GM12801 (cell line): ENCODE data around the gene RABL2A.
"Not testable (repeated sequence)": the region's sequence is repeated elsewhere in the genome, so short reads cannot be mapped to it uniquely, and the experiment has no call there.

ENCODE experiments used
- TF ChIP-seq, protein P1 (sequence below): IDR thresholded peaks from one replicate; pipeline ENCODE4 v1.5.1; 2011; ENCODE audit warnings: control low read depth; ENCODE audit not compliant: insufficient read length; ENCODE audit errors: extremely low read depth

RABL2A gene

DNA sequence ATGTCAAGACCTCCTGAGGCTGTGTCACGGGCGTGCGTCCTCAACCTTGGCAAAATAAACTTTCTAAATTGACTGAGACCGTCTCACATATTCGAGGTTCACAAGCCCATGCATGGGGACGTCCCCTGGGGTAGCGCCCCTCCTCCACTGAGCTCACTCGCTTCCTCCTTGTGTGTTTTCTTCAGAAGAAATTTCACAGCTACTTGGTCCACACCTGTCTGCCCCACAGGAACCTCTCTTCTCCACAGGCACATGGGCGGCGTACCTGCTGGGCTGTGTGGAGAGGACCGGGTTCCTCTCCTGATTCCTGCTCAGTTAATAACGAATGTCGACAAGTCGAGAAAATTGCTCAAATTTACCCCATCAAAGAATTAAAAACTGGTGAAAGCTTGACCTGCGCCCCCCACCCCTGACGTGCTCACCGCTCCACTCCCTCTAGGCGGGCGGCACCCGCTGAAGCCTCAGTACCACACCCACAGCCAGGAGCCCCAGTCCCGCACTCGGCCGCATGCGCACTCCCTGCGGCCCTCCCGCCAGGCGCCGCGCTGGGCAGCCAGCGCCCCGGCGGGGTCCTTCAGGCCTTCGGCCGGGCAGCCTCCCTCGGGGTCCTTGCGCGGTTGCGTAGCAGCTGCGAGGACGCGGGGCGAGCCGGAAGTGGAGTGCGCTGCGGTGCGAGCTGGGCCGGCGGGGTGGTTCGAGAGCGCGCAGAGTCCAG is at the start of gene RABL2A:
Gene RABL2A, plus strand, starts transcription at position 651 of the 715 bp plus-strand sequence. CDS start 1,341 bp downstream, outside the sequence.
- TF ChIP-seq, protein P1, sequence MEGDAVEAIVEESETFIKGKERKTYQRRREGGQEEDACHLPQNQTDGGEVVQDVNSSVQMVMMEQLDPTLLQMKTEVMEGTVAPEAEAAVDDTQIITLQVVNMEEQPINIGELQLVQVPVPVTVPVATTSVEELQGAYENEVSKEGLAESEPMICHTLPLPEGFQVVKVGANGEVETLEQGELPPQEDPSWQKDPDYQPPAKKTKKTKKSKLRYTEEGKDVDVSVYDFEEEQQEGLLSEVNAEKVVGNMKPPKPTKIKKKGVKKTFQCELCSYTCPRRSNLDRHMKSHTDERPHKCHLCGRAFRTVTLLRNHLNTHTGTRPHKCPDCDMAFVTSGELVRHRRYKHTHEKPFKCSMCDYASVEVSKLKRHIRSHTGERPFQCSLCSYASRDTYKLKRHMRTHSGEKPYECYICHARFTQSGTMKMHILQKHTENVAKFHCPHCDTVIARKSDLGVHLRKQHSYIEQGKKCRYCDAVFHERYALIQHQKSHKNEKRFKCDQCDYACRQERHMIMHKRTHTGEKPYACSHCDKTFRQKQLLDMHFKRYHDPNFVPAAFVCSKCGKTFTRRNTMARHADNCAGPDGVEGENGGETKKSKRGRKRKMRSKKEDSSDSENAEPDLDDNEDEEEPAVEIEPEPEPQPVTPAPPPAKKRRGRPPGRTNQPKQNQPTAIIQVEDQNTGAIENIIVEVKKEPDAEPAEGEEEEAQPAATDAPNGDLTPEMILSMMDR: not testable (repeated sequence)

DNA sequence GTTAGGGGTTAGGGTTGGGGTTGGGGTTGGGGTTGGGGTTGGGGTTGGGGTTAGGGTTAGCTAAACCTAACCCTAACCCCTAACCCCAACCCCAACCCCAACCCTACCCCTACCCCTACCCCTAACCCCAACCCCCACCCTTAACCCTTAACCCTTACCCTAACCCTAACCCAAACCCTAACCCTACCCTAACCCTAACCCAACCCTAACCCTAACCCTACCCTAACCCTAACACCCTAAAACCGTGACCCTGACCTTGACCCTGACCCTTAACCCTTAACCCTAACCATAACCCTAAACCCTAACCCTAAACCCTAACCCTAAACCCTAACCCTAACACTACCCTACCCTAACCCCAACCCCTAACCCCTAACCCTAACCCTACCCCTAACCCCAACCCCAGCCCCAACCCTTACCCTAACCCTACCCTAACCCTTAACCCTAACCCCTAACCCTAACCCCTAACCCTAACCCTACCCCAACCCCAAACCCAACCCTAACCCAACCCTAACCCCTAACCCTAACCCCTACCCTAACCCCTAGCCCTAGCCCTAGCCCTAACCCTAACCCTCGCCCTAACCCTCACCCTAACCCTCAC is 24.1 kb upstream of the RABL2A start:
- TF ChIP-seq, protein P1: no peak

DNA sequence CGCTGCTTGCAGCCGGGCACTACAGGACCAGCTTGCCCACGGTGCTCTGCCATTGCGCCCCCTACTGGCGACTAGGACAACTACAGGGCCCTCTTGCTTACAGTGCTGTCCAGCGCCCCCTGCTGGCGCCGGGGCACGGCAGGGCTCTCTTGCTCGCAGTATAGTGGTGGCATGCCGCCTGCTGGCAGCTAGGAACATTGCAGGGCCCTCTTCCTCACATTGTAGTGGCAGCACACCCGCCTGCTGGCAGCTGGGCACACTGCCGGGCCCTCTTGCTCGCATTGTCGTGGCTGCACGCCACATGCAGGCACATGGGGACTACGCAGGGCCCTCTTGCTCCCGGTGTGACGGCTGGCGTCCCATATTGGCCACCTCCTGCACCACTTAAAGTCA is 23.0 kb upstream of the RABL2A start:
- TF ChIP-seq, protein P1: peak; percentile 95

DNA sequence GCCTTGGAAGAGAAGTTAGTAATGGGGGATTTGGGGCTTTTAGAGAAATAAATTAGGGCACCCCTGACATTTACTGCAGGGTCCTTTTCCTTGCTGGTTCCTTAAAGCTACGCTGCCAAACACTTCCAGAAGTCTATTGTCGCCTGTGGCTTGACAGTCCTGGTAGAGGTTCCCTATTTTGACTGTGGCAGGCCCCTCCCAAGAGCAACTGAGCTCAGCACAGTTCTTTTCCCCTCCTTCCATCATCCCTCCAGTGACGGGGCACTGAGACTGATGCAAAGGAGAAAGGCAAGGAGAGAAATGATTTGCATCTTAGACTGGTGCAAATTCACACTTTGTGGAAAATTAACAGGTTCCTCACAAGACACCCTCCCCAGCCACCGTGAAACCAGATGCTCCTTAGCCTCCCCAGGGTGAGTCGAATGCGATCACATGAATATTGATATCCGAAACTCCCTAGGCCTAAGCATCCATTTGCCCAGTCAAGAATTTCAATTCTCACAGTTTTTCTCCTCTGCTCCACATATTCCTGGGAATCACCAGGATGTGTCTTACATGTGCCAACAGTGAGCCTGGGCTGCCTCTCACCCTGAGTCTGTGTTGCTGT is 45.4 kb downstream of the RABL2A start:
- TF ChIP-seq, protein P1: no peak

DNA sequence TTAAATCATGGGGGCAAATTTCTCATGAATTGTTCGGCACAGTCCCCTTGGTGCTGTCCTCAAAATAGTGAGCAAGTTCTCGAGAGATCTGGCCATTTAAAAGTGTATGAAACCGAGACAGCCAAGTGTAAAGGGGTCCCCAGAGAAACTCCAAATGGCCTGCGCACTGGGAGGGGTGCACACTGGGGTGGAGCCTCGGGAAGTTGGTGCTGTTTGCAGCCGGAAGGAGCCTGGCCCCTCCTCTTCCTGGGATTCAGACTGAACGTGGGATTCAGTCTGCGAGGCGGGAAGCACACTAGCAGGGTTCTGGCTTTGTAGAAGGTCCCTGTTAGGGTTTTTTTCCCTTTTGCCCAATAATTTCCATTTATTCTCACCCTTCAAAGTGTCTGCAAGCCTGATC is 48.8 kb downstream of the RABL2A start:
- TF ChIP-seq, protein P1: no peak

DNA sequence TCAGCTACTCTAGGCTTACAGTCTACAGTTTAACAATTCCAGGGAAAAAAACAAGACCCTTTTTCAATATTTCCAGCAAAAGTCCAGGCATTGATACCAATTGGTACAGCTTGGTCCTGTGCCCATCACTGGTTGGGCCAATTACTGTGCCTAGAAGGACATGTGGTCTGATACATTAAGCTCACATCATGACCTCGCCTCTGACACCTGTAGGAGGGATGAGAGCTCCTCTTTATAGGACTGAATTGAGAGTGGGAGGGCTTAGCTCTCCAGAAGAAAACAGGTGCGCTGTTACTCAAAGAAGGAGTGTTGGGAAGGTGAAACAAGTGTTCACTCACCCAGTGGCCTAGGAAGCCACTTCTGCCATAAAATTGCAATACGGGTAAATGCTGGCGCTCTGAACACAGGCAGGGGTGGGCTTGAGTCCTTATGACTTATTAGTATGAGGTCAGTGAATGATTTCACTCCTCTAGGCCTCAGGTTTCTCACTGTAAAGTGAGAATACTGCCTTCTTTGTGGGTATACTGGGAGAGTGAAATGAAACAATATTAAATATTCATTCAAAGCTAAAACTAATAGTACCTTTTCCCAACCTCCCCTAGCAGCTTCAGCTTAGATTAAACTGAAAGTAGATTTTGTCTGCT is 49.7 kb downstream of the RABL2A start:
- TF ChIP-seq, protein P1: no peak

DNA sequence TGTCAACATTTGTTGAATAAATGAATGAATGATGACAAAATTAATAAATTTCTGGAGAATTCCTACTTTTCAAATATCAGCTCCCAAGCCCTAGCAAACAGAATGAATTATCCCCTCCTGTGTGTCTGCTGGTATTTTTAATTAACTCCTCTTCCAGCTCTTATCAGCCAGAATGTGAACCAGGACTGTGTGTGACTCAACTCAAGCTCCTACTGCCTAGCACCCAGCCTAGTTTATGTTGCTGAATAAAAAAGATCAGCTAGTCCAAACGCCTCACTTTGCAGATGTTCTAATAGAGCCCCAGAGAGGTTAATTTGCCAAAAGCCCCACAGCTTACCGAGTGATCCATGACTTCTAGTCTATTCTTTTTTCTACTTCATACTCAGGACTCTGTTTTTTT is 50.3 kb downstream of the RABL2A start:
- TF ChIP-seq, protein P1: no peak
